Activated T-cell treated with anti-CD3 and anti-CD28 coated beads for 48 hours (primary cell): ENCODE data around the gene TBC1D17.

ENCODE experiments used
- DNase-seq: peaks from one replicate; pipeline ENCODE4 v3.0.0-alpha.2; 2020; ENCODE audit warnings: low read depth

Gene TBC1D17

GRCh38 chr19:49894011-49894664, 16.6 kb downstream of the TBC1D17 start:
- DNase-seq: no peak

GRCh38 chr19:49894879-49895565, 17.5 kb downstream of the TBC1D17 start:
- peak; percentile 47 for DNase-seq

GRCh38 chr19:49895566-49896297, 18.2 kb downstream of the TBC1D17 start:
- DNase-seq: peak; percentile 54

- DNase-seq: peak; percentile 50
Observed at GRCh38 chr19:49896863-49897621, 19.5 kb downstream of the TBC1D17 start, which contains the start of gene IL4I1. TSS of gene IL4I1 (minus strand) at chr19:49896887. CDS start at chr19:49896160, 727 bp downstream.

- no peak for DNase-seq
Observed at GRCh38 chr19:49904136-49904535, 26.6 kb downstream of the TBC1D17 start.

GRCh38 chr19:49906879-49907564, 29.5 kb downstream of the TBC1D17 start:
- DNase-seq: no peak

- DNase-seq: no peak
Observed at GRCh38 chr19:49907745-49908446, 30.4 kb downstream of the TBC1D17 start.

- no peak for DNase-seq
Observed at GRCh38 chr19:49908480-49909420, 31.2 kb downstream of the TBC1D17 start.

- DNase-seq: no peak
Observed at GRCh38 chr19:49910179-49910578, 32.7 kb downstream of the TBC1D17 start.

GRCh38 chr19:49911381-49912145, 34.1 kb downstream of the TBC1D17 start:
- peak; percentile 25 for DNase-seq

- DNase-seq: no peak
Observed at GRCh38 chr19:49912965-49913685, 35.6 kb downstream of the TBC1D17 start.

- no peak for DNase-seq
Observed at GRCh38 chr19:49913720-49914119, 36.2 kb downstream of the TBC1D17 start.

GRCh38 chr19:49915271-49915670, 37.8 kb downstream of the TBC1D17 start:
- DNase-seq: no peak

GRCh38 chr19:49916839-49917733, 39.6 kb downstream of the TBC1D17 start:
- no peak for DNase-seq

- no peak for DNase-seq
Observed at GRCh38 chr19:49918089-49918488, 40.6 kb downstream of the TBC1D17 start.

GRCh38 chr19:49920624-49921363, 43.3 kb downstream of the TBC1D17 start:
- no peak for DNase-seq
